Skeletal muscle satellite cell (primary cell): ENCODE measurements around the gene PIK3CA.

Experiments
- H3K27me3 ChIP-seq: 2 replicates; pipeline ENCODE4 v1.7.0; 2013; ENCODE audit warnings: low read length; ENCODE audit not compliant: control insufficient read depth, insufficient read depth
- H3K36me3 ChIP-seq: 2 replicates; pipeline ENCODE4 v1.7.0; 2013; ENCODE audit warnings: mild to moderate bottlenecking, control low read depth, low read length; ENCODE audit not compliant: insufficient read depth
- H3K4me1 ChIP-seq: 2 replicates; pipeline ENCODE4 v1.7.0; 2013; ENCODE audit warnings: low read length; ENCODE audit not compliant: control insufficient read depth, insufficient read depth
- H3K4me2 ChIP-seq: 2 replicates; pipeline ENCODE4 v1.7.0; 2013; ENCODE audit warnings: mild to moderate bottlenecking, low read length
- H3K4me3 ChIP-seq: 2 replicates; pipeline ENCODE4 v1.7.0; 2013; ENCODE audit warnings: low read length
- H3K9ac ChIP-seq: 2 replicates; pipeline ENCODE4 v1.7.0; 2013; ENCODE audit warnings: mild to moderate bottlenecking, low read depth, low read length, moderate library complexity
- H3K9me3 ChIP-seq: replicated peaks from 2 replicates; pipeline ENCODE4 v1.7.0; 2013; ENCODE audit warnings: mild to moderate bottlenecking, control low read depth, low read length

PIK3CA gene

DNA sequence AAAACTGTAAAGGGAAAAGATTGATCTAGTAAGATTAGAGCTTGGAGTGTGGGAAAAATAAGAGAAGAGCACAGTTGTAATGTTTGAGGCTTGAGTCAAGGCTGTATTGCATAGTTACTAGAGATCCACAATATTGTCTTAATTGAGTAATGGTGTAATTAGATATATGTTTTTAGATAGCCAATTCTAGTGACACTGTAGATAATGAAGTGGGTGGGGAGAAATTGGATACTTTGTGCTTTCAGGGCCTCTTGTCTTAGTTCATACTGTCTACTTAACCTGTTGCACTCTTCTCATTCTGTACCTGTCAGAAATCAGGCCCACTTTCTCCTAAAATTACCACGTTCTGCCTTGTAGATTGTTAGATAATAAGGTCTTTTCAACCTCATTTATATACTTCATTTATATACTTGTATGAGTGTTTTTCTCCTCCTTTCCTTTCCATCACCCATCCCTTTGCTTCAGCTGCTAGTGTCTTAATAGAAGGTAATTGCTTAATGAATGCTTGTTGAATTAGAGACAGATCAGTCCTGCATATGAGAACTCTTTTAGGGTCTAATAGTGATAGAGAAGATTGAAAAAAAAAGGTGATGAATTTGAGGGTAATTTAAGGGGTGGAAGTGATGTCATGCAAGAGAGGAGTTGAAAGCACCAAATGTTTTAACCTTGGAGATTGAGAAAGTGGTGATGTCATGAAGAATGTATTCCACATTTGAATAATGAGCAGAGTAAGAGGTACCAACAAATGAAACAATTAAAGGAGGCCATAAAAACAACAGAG is 32.0 kb downstream of the PIK3CA start:
- no peaks in the 10 kb centered on the region for H3K27me3 ChIP-seq
- H3K4me3 ChIP-seq: peak overlapping the region; percentile 14
- no peaks in the 10 kb centered on the region for H3K36me3 ChIP-seq
- peaks cover 54% of the 10 kb centered on the region for H3K4me1 ChIP-seq
- peak overlapping the region; percentile 63 for H3K4me2 ChIP-seq
- no peaks in the 10 kb centered on the region for H3K9me3 ChIP-seq
- H3K9ac ChIP-seq: peak overlapping the region; percentile 78

DNA sequence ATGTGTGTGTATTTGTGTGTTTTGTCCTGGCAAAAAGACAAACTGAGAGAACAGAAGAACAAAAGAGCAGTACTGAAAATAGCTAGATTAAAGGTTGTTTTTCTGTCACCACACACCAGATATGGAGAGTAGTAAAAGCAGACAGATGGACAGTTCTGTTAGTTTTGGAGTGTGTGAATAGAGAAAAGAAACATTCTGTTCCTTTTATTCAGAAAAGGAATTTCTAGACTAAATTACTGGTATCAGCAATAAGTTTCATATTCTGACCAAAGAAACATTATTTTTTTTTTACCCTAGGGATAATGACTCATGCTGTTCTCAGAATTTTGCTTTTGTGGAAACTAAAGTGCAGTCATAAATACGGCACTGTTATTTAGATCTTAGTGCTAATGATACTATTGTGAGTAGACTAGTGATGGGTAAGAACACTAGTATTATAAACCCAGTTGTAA is 32.9 kb downstream of the PIK3CA start:
- peak overlapping the region; percentile 25 for H3K4me3 ChIP-seq
- H3K36me3 ChIP-seq: no peaks in the 10 kb centered on the region
- peaks cover 47% of the 10 kb centered on the region for H3K4me1 ChIP-seq
- no peaks in the 10 kb centered on the region for H3K27me3 ChIP-seq
- H3K9ac ChIP-seq: peak overlapping the region; percentile 78
- H3K9me3 ChIP-seq: no peaks in the 10 kb centered on the region
- H3K4me2 ChIP-seq: peak overlapping the region; percentile 63

DNA sequence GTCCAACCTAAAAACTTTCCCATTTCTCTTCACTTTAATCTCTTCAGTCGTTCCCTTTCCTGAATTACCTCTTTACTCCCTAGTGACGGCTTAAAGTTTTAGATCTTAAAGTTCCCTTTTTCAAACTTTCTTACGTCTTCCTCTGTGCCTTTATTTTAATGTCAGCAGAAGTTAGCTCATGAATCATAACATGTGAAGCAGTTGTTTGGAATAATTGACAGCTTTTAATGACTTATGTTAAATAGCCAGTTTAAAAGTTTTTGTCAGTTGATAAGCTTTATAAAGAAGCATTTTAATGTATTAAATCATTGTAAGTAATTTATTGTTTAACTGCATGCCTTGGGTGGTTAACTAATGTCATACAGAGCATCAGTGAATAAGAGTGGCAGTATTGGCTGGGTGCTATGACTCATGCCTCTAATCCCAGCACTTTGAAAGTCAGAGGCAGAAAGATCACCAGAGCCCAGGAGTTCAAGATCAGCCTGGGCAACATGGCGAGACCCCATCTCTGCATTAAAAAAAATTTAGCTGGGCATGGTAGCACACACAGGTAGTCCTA is 33.9 kb downstream of the PIK3CA start:
- H3K4me1 ChIP-seq: peaks cover 49% of the 10 kb centered on the region
- no peaks in the 10 kb centered on the region for H3K27me3 ChIP-seq
- H3K36me3 ChIP-seq: no peaks in the 10 kb centered on the region
- no peaks in the 10 kb centered on the region for H3K9me3 ChIP-seq
- H3K9ac ChIP-seq: peak overlapping the region; percentile 49
- peak overlapping the region; percentile 55 for H3K4me2 ChIP-seq
- no peak overlapping the region for H3K4me3 ChIP-seq

DNA sequence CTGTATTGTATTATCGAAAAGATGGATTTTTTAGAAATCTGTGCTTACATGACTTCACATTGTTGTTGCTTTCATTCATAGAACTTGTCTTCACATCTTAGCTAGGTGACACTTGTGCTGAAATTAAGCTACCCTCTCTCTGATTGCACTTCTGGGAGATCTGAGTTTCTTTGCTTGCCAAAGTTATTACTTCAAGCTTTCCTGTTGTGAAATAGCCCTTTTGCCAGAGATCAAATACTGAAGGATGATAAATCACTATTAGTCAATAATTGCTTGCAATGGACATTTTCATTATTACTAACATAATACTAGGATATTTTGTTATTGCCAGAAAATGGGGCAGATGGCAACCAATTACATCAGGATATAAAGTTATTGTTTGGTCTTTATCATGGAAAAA is 34.7 kb downstream of the PIK3CA start:
- H3K36me3 ChIP-seq: no peaks in the 10 kb centered on the region
- H3K4me2 ChIP-seq: no peak overlapping the region
- no peak overlapping the region for H3K9ac ChIP-seq
- H3K9me3 ChIP-seq: no peaks in the 10 kb centered on the region
- peaks cover 49% of the 10 kb centered on the region for H3K4me1 ChIP-seq
- no peak overlapping the region for H3K4me3 ChIP-seq
- no peaks in the 10 kb centered on the region for H3K27me3 ChIP-seq

DNA sequence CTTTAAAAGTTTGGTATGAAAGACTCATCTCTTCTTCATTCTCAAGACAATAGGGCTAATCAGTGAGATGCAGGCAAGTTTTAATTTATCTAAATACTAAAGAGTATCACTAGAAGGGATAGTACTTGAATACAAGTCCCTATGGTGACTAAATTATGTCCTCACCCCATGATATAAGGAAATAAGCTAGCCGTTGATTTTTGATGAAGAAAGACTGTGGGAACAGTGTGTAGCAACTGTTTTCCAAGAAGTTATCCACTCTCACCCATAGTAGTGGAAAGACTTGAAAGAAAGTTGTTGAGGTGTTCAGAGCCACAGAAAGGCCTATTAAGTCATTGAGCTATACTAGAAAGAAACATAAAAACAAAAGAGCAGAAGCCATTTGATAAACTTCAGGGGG is 36.7 kb downstream of the PIK3CA start:
- Histone ChIP-seq H3K27me3 (no peaks in the 10 kb centered on the region), H3K4me1 (peaks cover 40% of the 10 kb centered on the region), H3K4me3 (no peak overlapping the region), H3K9me3 (no peaks in the 10 kb centered on the region), H3K4me2 (no peak overlapping the region), H3K36me3 (no peaks in the 10 kb centered on the region), H3K9ac (no peak overlapping the region)

DNA sequence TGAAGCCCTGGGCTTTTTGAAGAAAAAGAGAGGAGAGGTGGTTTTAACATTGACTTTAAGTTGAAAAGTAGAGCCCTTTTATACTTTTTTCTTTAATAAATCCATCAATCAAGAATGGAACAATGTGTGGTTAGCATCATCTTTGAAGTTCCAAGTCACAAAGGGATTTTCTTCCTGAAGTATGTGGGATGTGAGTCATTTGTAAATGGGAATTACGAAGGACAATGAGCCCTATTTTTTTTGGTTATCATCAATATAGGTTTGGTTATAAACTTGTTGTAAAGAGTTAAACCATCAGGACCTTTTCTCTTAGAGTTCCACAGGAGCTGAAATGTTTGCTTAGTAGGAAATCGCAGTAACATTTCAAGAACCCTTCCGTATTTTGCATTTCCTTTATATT is 38.3 kb downstream of the PIK3CA start:
- Histone ChIP-seq H3K36me3 (no peaks in the 10 kb centered on the region), H3K4me3 (no peak overlapping the region), H3K9me3 (no peaks in the 10 kb centered on the region), H3K4me1 (peaks cover 30% of the 10 kb centered on the region), H3K4me2 (no peak overlapping the region), H3K9ac (no peak overlapping the region), H3K27me3 (no peaks in the 10 kb centered on the region)

DNA sequence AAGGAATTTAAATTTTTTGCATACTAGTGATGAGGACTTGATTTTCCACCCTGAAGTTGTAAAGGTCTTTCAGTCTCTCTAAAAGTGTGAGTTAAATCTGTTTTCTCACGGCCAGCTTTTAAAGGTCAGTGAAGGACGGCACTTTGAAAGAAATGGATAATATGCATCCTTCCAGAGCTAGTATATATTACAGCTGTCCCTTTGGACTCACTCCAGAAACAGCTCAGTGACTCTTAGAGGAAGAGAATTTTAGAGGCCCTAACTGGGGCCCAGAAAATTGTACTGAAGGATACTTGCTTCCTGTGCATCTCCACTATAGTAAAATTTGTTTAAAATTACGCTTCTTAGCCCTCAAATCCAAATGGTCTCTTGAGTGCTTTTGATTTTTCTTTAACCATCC is 41.6 kb downstream of the PIK3CA start:
- H3K9me3 ChIP-seq: no peaks in the 10 kb centered on the region
- H3K36me3 ChIP-seq: no peaks in the 10 kb centered on the region

DNA sequence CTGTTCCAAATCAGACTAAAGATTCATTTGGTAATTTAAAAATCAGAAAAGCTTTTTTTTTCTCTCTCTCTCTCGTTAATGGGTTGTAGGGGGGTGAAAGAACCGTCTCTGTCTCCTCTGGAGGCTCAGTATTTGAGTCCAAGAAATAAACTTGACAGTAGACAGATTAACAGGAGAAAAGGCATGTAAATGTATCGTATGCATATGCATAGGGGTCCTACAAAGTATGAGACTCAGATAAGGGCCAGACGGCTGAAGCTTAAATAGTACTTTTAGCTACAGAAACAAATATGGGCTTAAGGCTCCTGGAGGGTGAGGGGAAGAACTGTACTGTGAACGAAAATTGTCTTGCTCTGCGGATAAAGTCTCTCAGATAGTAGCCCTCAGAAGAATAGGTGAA is 42.4 kb downstream of the PIK3CA start:
- Histone ChIP-seq H3K36me3 (no peaks in the 10 kb centered on the region), H3K27me3 (no peaks in the 10 kb centered on the region), H3K4me1 (peaks cover 24% of the 10 kb centered on the region), H3K4me3 (no peak overlapping the region), H3K9me3 (no peaks in the 10 kb centered on the region), H3K9ac (no peak overlapping the region), H3K4me2 (no peak overlapping the region)

More for the DNA sequence above, 41.6 kb downstream of the PIK3CA start:
- Histone ChIP-seq H3K27me3 (no peaks in the 10 kb centered on the region), H3K4me3 (no peak overlapping the region), H3K9ac (peak overlapping the region; percentile 34), H3K4me2 (peak overlapping the region; percentile 55), H3K4me1 (peaks cover 16% of the 10 kb centered on the region)

DNA sequence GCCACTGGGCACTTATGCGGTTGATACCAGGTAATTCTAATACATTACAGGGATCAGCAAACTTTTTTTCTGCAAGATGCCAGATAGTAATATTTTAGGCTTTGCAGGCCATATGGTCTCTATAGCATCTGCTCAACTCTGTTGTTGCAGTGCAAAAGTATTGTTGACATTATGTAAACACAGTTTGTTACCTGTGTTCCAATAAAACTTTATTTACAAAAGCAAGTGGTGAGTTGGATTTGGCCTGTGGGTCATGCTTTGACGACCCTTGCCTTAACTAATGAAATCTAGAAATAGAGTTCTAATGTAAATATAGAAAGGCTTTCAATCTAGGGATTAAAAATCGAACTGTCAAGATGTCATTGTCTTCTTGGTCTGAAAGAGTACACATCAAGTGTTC is 44.4 kb downstream of the PIK3CA start:
- Histone ChIP-seq H3K4me1 (peaks cover 31% of the 10 kb centered on the region), H3K4me3 (no peak overlapping the region), H3K9ac (no peak overlapping the region), H3K27me3 (no peaks in the 10 kb centered on the region), H3K9me3 (no peaks in the 10 kb centered on the region), H3K4me2 (no peak overlapping the region), H3K36me3 (no peaks in the 10 kb centered on the region)

DNA sequence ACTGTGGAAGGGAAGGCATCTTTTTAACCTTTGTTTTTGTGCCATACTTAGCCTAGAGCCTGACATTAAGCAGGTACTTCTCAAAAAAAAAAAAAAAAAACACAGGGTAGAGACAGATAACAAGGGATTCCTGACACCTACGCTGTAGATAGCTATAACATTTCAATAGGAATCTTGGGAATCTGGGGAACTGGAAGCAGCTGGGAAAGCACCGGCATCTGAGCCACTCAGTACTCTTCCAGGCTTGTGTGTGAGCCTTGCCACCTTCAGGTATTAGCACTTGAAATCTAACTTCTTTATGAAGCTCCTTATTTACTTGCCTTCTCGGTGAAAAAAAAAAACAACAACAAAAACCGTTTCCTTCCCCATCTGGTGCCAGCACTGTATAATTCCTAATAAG is 46.8 kb downstream of the PIK3CA start:
- Histone ChIP-seq H3K4me3 (no peak overlapping the region), H3K4me1 (peaks cover 24% of the 10 kb centered on the region), H3K27me3 (no peaks in the 10 kb centered on the region), H3K9ac (peak overlapping the region; percentile 59), H3K36me3 (no peaks in the 10 kb centered on the region), H3K9me3 (no peaks in the 10 kb centered on the region), H3K4me2 (no peak overlapping the region)

DNA sequence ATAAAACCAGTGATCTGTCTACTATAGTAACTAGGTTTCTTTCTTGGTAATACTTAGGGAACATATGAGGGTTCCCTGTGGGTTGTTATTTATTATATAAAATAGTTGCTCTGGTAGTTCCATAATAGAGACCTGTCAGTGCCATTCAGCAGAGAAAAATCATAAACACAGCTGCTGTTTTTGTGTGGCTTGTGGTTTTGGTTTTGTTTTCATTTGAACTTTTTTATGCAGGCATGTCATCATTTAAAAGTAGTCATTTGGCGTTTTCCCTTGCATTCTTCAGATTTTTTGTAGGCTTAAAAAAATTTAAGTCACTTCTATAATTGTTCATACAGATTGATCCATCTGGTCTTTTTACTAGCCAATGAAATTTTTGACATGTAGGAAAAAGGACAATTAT is 47.9 kb downstream of the PIK3CA start:
- H3K27me3 ChIP-seq: no peaks in the 10 kb centered on the region
- no peaks in the 10 kb centered on the region for H3K36me3 ChIP-seq
- no peaks in the 10 kb centered on the region for H3K9me3 ChIP-seq
- no peak overlapping the region for H3K4me3 ChIP-seq
- H3K4me2 ChIP-seq: peak overlapping the region; percentile 58
- peaks cover 20% of the 10 kb centered on the region for H3K4me1 ChIP-seq
- H3K9ac ChIP-seq: peak overlapping the region; percentile 59

DNA sequence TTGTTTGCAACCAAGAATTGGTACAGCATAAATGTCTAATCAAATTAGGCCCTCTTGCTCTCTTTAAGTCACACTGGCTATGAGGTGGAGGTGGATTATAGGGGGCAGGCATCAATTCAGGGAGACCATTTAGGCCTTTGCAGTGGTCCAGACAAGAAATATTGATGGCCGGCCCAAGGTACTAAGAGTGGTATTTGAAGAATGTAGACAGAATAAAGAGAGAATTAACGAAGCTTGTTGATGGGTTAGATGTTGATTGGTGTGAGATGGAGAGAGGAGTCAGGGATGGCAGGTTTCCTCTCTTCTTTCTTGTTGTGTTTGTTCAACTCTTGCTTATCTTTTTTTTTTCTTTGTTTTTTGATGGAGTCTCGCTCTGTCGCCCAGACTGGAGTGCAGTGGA is 48.5 kb downstream of the PIK3CA start:
- peaks cover 20% of the 10 kb centered on the region for H3K4me1 ChIP-seq
- H3K27me3 ChIP-seq: no peaks in the 10 kb centered on the region
- no peaks in the 10 kb centered on the region for H3K9me3 ChIP-seq
- H3K4me2 ChIP-seq: peak overlapping the region; percentile 58
- H3K9ac ChIP-seq: peak overlapping the region; percentile 23
- H3K36me3 ChIP-seq: peaks cover 1% of the 10 kb centered on the region
- peak overlapping the region; percentile 8 for H3K4me3 ChIP-seq
